ENCODE results near the gene SPATA33.

DNA sequence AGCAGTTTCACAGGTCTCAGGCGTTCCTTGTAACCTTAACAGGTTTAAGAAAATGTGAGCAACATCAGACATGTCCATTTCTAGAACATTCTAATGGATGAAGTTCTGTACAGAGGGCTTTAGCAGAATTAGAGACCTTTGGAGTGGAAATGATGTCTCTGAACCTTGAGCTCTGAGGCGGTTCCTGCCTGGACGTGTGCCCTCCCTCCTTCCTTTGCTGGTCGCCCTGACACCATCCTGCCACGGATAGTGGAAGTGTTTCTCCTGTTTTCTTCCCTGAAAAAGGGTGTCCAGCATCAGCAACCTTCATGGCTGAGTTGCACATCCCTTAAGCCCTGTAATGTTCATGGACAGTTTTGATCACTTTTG lies 11.1 kb downstream of the SPATA33 start:
- TF ChIP-seq, protein P1, sequence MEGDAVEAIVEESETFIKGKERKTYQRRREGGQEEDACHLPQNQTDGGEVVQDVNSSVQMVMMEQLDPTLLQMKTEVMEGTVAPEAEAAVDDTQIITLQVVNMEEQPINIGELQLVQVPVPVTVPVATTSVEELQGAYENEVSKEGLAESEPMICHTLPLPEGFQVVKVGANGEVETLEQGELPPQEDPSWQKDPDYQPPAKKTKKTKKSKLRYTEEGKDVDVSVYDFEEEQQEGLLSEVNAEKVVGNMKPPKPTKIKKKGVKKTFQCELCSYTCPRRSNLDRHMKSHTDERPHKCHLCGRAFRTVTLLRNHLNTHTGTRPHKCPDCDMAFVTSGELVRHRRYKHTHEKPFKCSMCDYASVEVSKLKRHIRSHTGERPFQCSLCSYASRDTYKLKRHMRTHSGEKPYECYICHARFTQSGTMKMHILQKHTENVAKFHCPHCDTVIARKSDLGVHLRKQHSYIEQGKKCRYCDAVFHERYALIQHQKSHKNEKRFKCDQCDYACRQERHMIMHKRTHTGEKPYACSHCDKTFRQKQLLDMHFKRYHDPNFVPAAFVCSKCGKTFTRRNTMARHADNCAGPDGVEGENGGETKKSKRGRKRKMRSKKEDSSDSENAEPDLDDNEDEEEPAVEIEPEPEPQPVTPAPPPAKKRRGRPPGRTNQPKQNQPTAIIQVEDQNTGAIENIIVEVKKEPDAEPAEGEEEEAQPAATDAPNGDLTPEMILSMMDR (IDR thresholded peaks at IDR 0.05 in 4 of 5, conservative IDR thresholded peaks at IDR 0.05 in 1 of 5): no peak
- no peak for TF ChIP-seq POLR2A (IDR thresholded peaks at IDR 0.05)
